ENCODE measurements around the gene LRMDA.

LRMDA gene

GRCh38 chr10:75429159-75429827 lies 2.1 kb upstream of the LRMDA start:
- Histone ChIP-seq H3K9me3 (ENCODE audit: control insufficient read depth, low read length) (no peaks in the 10 kb centered on the region), H3K4me2 (ENCODE audit: low read length, poor library complexity, severe bottlenecking) (no peak overlapping the region), H3K27me3 (ENCODE audit: control insufficient read depth in 1 of 2, insufficient read depth in 1 of 2, low read length in 2 of 2) (peaks cover 0 to 64% of the 10 kb centered on the region in 2 experiments), H2AK5ac (ENCODE audit: low read length, severe bottlenecking) (no peak overlapping the region), H3K27ac (ENCODE audit: low read length, poor library complexity, severe bottlenecking) (no peak overlapping the region), H3K18ac (ENCODE audit: low read depth in 1 of 2, low read length in 2 of 2) (peak overlapping the region in 1 of 2 experiments; percentile 14), H3K4me3 (ENCODE audit: insufficient read depth in 1 of 2, low read depth in 1 of 2, low read length in 2 of 2) (no peak overlapping the region), H3K36me3 (ENCODE audit: control insufficient read depth in 1 of 2, insufficient read depth in 2 of 2, low read depth in 1 of 2, low read length in 2 of 2) (no peaks in the 10 kb centered on the region), H2BK12ac (ENCODE audit: low read length in 2 of 2) (peak overlapping the region in 1 of 2 experiments; percentile 37), H3K4me1 (ENCODE audit: control insufficient read depth, insufficient read depth, low read depth, low read length) (peaks cover 4% of the 10 kb centered on the region), H3K23ac (ENCODE audit: low read length in 2 of 2) (no peak overlapping the region), H2BK15ac (ENCODE audit: low read depth, poor library complexity, severe bottlenecking) (no peak overlapping the region), H2AFZ (ENCODE audit: low read depth, low read length) (no peak overlapping the region), H3K14ac (ENCODE audit: low read length in 2 of 2) (no peak overlapping the region), H3K9ac (ENCODE audit: low read length) (no peak overlapping the region), H4K8ac (ENCODE audit: low read length) (no peak overlapping the region), H3K79me1 (replicated peaks; ENCODE audit: low read length, poor library complexity, severe bottlenecking) (no peaks in the 10 kb centered on the region), H2BK120ac (ENCODE audit: low read depth, low read length) (no peak overlapping the region), H4K91ac (ENCODE audit: low read length) (peak overlapping the region; percentile 47), H2BK5ac (ENCODE audit: low read depth, low read length, poor library complexity, severe bottlenecking) (no peak overlapping the region), H3K4ac (ENCODE audit: low read depth in 1 of 2, low read length in 2 of 2) (no peak overlapping the region)
- 80% methylated on average over 4 of the region's 5 CpGs for WGBS
- no peak for DNase-seq

DNA sequence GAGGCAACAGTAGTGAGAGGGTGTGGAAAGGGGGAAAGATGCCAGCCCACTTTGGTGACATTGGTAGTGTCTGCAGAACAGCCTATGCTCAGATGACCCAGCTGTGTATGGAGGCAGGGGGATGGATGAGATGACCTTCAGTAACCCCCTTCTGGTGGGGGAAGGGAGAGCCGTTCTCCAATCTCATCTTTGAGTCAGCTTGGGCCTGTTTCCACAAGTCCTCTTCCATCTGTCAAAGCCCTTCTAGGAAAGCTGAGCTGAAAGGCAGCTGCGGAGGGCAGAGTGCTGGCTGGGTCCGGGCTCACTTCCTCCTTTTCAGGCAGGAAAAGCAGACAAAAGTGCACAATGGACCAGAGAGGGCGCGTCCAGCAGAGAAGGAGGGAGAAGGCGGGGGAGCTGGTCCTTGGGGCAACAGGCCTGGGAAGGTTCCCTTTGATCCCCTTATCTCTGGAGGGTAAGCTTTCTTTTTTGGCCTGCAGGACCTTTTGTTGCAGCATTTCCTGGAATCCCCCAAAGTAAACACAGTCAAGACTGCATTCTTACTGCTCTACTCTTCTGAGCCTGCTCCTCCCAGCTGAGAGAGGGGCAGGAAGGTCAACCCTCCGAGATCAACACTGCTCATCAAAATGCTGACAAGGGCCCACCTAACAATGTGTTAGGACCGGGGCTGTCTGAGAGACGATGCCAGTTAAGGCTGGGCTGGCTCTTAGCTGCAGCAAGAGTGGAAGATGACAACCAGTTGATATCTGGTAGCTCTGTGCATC lies 1.2 kb upstream of the LRMDA start:
- Histone ChIP-seq H3K14ac (ENCODE audit: low read length in 2 of 2) (no peak overlapping the region), H3K27me3 (ENCODE audit: control insufficient read depth in 1 of 2, insufficient read depth in 1 of 2, low read length in 2 of 2) (peaks cover 0 to 68% of the 10 kb centered on the region in 2 experiments), H3K9ac (ENCODE audit: low read length) (no peak overlapping the region), H2BK120ac (ENCODE audit: low read depth, low read length) (no peak overlapping the region), H2BK15ac (ENCODE audit: low read depth, poor library complexity, severe bottlenecking) (peak overlapping the region; percentile 97), H3K4me3 (ENCODE audit: insufficient read depth in 1 of 2, low read depth in 1 of 2, low read length in 2 of 2) (no peak overlapping the region), H2BK5ac (ENCODE audit: low read depth, low read length, poor library complexity, severe bottlenecking) (no peak overlapping the region), H3K9me3 (ENCODE audit: control insufficient read depth, low read length) (no peaks in the 10 kb centered on the region), H3K79me1 (replicated peaks; ENCODE audit: low read length, poor library complexity, severe bottlenecking) (no peaks in the 10 kb centered on the region), H4K8ac (ENCODE audit: low read length) (peak overlapping the region; percentile 66), H3K4me1 (ENCODE audit: control insufficient read depth, insufficient read depth, low read depth, low read length) (peaks cover 4% of the 10 kb centered on the region), H3K36me3 (ENCODE audit: control insufficient read depth in 1 of 2, insufficient read depth in 2 of 2, low read depth in 1 of 2, low read length in 2 of 2) (no peaks in the 10 kb centered on the region), H3K23ac (ENCODE audit: low read length in 2 of 2) (no peak overlapping the region), H2BK12ac (ENCODE audit: low read length in 2 of 2) (peak overlapping the region; percentile 45 to 78), H3K4me2 (ENCODE audit: low read length, poor library complexity, severe bottlenecking) (no peak overlapping the region), H2AFZ (ENCODE audit: low read depth, low read length) (no peak overlapping the region), H3K27ac (ENCODE audit: low read length, poor library complexity, severe bottlenecking) (no peak overlapping the region), H3K4ac (ENCODE audit: low read depth in 1 of 2, low read length in 2 of 2) (peak overlapping the region in 1 of 2 experiments; percentile 15), H2AK5ac (ENCODE audit: low read length, severe bottlenecking) (no peak overlapping the region), H3K18ac (ENCODE audit: low read depth in 1 of 2, low read length in 2 of 2) (peak overlapping the region; percentile 45 to 58), H4K91ac (ENCODE audit: low read length) (peak overlapping the region; percentile 86)
- DNase-seq = peak; percentile 36
- 17% methylated on average over 9 of the region's 9 CpGs for WGBS

- Histone ChIP-seq H4K91ac (ENCODE audit: low read length) (no peak overlapping the region), H3K27me3 (ENCODE audit: control insufficient read depth in 1 of 2, insufficient read depth in 1 of 2, low read length in 2 of 2) (peaks cover 0 to 67% of the 10 kb centered on the region in 2 experiments), H2BK5ac (ENCODE audit: low read depth, low read length, poor library complexity, severe bottlenecking) (no peak overlapping the region), H3K4ac (ENCODE audit: low read depth in 1 of 2, low read length in 2 of 2) (no peak overlapping the region), H2BK120ac (ENCODE audit: low read depth, low read length) (no peak overlapping the region), H3K14ac (ENCODE audit: low read length in 2 of 2) (no peak overlapping the region), H2BK12ac (ENCODE audit: low read length in 2 of 2) (no peak overlapping the region), H3K27ac (ENCODE audit: low read length, poor library complexity, severe bottlenecking) (no peak overlapping the region), H3K18ac (ENCODE audit: low read depth in 1 of 2, low read length in 2 of 2) (no peak overlapping the region), H2AK5ac (ENCODE audit: low read length, severe bottlenecking) (no peak overlapping the region), H2BK15ac (ENCODE audit: low read depth, poor library complexity, severe bottlenecking) (no peak overlapping the region), H3K23ac (ENCODE audit: low read length in 2 of 2) (no peak overlapping the region), H3K36me3 (ENCODE audit: control insufficient read depth in 1 of 2, insufficient read depth in 2 of 2, low read depth in 1 of 2, low read length in 2 of 2) (no peaks in the 10 kb centered on the region), H3K79me1 (replicated peaks; ENCODE audit: low read length, poor library complexity, severe bottlenecking) (no peaks in the 10 kb centered on the region), H2AFZ (ENCODE audit: low read depth, low read length) (no peak overlapping the region), H3K4me2 (ENCODE audit: low read length, poor library complexity, severe bottlenecking) (no peak overlapping the region), H3K9ac (ENCODE audit: low read length) (peak overlapping the region; percentile 88), H4K8ac (ENCODE audit: low read length) (no peak overlapping the region), H3K9me3 (ENCODE audit: control insufficient read depth, low read length) (no peaks in the 10 kb centered on the region), H3K4me3 (ENCODE audit: insufficient read depth in 1 of 2, low read depth in 1 of 2, low read length in 2 of 2) (peak overlapping the region in 1 of 2 experiments; percentile 82), H3K4me1 (ENCODE audit: control insufficient read depth, insufficient read depth, low read depth, low read length) (peaks cover 4% of the 10 kb centered on the region)
- no peak for DNase-seq
- WGBS = 95% methylated on average over 5 of the region's 5 CpGs
These were observed 752 bp downstream of the LRMDA start for GRCh38 chr10:75432176-75432575.

DNA sequence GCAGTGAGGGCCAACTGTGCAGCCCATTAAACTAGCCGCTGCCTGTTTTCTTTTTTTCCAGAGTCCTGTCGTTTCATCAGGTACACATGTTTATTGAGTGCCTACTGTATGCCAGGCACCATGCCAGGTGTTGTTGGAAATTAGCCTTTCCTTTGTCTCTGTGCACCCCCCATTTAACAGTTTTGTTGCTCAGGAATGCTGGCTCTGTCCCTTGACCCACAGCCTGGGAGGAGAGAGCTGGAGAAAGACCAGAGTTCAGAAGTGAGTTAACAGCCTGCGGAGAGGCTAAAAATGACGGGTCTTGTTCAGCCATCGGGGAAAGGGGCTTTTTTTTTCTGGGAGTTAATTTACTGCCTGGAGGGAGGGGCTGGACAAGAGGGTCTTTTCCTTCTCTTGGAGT lies 1.3 kb downstream of the LRMDA start:
- no peak overlapping the region for H2BK12ac ChIP-seq (ENCODE audit: low read length in 2 of 2)
- H4K91ac ChIP-seq (ENCODE audit: low read length) = no peak overlapping the region
- DNase-seq = no peak
- no peak overlapping the region for H3K18ac ChIP-seq (ENCODE audit: low read depth in 1 of 2, low read length in 2 of 2)
- H3K9me3 ChIP-seq (ENCODE audit: control insufficient read depth, low read length) = no peaks in the 10 kb centered on the region
- H3K23ac ChIP-seq (ENCODE audit: low read length in 2 of 2) = no peak overlapping the region
- H3K9ac ChIP-seq (ENCODE audit: low read length) = no peak overlapping the region
- H3K79me1 ChIP-seq (replicated peaks; ENCODE audit: low read length, poor library complexity, severe bottlenecking) = no peaks in the 10 kb centered on the region
- no peak overlapping the region for H3K4me2 ChIP-seq (ENCODE audit: low read length, poor library complexity, severe bottlenecking)
- H2BK5ac ChIP-seq (ENCODE audit: low read depth, low read length, poor library complexity, severe bottlenecking) = no peak overlapping the region
- H3K36me3 ChIP-seq (ENCODE audit: control insufficient read depth in 1 of 2, insufficient read depth in 2 of 2, low read depth in 1 of 2, low read length in 2 of 2) = no peaks in the 10 kb centered on the region
- peaks cover 0 to 69% of the 10 kb centered on the region in 2 experiments for H3K27me3 ChIP-seq (ENCODE audit: control insufficient read depth in 1 of 2, insufficient read depth in 1 of 2, low read length in 2 of 2)
- no peak overlapping the region for H4K8ac ChIP-seq (ENCODE audit: low read length)
- H3K27ac ChIP-seq (ENCODE audit: low read length, poor library complexity, severe bottlenecking) = no peak overlapping the region
- peaks cover 4% of the 10 kb centered on the region for H3K4me1 ChIP-seq (ENCODE audit: control insufficient read depth, insufficient read depth, low read depth, low read length)
- H3K14ac ChIP-seq (ENCODE audit: low read length in 2 of 2) = no peak overlapping the region
- WGBS = 44% methylated on average over 5 of the region's 5 CpGs
- H2AFZ ChIP-seq (ENCODE audit: low read depth, low read length) = no peak overlapping the region
- no peak overlapping the region for H3K4ac ChIP-seq (ENCODE audit: low read depth in 1 of 2, low read length in 2 of 2)
- no peak overlapping the region for H2BK120ac ChIP-seq (ENCODE audit: low read depth, low read length)
- no peak overlapping the region for H2BK15ac ChIP-seq (ENCODE audit: low read depth, poor library complexity, severe bottlenecking)
- no peak overlapping the region for H2AK5ac ChIP-seq (ENCODE audit: low read length, severe bottlenecking)
- no peak overlapping the region for H3K4me3 ChIP-seq (ENCODE audit: insufficient read depth in 1 of 2, low read depth in 1 of 2, low read length in 2 of 2)

All from mesenchymal stem cell (in vitro differentiated cells and primary cell).